ENCODE measurements around the gene ITGAL. TPM values are rescaled to one million over a fixed set of nuclear protein-coding genes. Genes with fewer than 3 reads are reported as not detected.
A peak's percentile ranks its signal among the peaks of the same experiment; 100 is the strongest.

Gene ITGAL
- total and polyA plus RNA-seq, 2 of the 8 experiments (the other 6 are each of a cell fraction or from before 2014, with no cell fraction given): not detected

DNA sequence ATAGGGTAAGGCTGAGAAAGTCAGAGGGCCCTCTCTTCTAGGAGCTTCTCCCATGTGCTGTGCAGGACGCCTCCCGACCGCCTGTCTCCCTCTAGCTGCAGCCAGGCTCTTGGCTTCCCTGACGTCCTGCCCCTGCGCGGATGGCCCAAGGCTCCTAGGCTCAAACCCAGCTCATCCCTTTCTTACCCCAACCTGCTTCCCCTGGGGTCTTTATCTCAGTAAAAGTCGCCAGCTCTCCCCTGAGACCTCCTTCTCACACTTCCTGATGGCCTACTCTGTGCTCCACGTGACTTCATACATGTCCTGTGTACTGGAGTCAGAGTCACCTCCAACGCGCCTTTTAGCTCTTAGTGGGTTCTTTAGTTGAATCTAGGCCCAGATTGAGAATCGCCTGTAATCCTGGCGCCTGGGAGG lies 63.2 kb downstream of the ITGAL start:
- Histone ChIP-seq H3K18ac (ENCODE audit: extremely low read depth, low read length) (peak overlapping the region; percentile 95), H4K20me1 (replicated peaks in 1 of 2; ENCODE audit: control insufficient read depth in 1 of 2, insufficient read depth in 2 of 2, low read length in 2 of 2) (peaks cover 0 to 1% of the 10 kb centered on the region in 2 experiments), H3K36me3 (ENCODE audit: control insufficient read depth in 2 of 4, insufficient read depth in 4 of 4, low read length in 3 of 4) (peaks cover 0 to 8% (median 0%) of the 10 kb centered on the region in 4 experiments; a peak in 2 of 8 replicates), H2AK5ac (ENCODE audit: low read depth, low read length) (no peak overlapping the region), H4K8ac (ENCODE audit: extremely low read depth, insufficient read depth, low read length) (no peak overlapping the region), H3K4ac (replicated peaks; ENCODE audit: insufficient read length, low read depth, low read length) (peak overlapping the region; percentile 5), H3K79me1 (ENCODE audit: low read depth, low read length) (no peaks in the 10 kb centered on the region; the same call in 1 of the 2 replicates), H2BK20ac (ENCODE audit: low read length) (peak overlapping the region; percentile 62), H3K27ac (ENCODE audit: low read depth, low read length) (peak overlapping the region; percentile 94), H3K4me1 (replicated peaks in 1 of 4; ENCODE audit: control insufficient read depth in 3 of 4, insufficient read depth in 4 of 4, low read length in 3 of 4) (peaks cover 0 to 8% (median 3%) of the 10 kb centered on the region in 4 experiments; a peak in 3 of 7 replicates), H3K56ac (replicated peaks; ENCODE audit: insufficient read length, low read depth, low read length) (no peak overlapping the region), H2BK12ac (ENCODE audit: low read depth, low read length) (peak overlapping the region; percentile 85; the same call in 1 of the 2 replicates), H3K4me2 (ENCODE audit: insufficient read depth in 1 of 2, low read depth in 2 of 2, low read length in 2 of 2) (peak overlapping the region; percentile 58 to 86), H2AFZ (ENCODE audit: low read length) (peak overlapping the region; percentile 25; the same call in 1 of the 2 replicates), H3K23me2 (ENCODE audit: low read depth, low read length) (peaks cover 7% of the 10 kb centered on the region), H2BK120ac (replicated peaks; ENCODE audit: low read depth, low read length) (peak overlapping the region; percentile 30), H2BK5ac (ENCODE audit: low read depth, low read length) (peak overlapping the region; percentile 94), H3K14ac (ENCODE audit: insufficient read length) (no peak overlapping the region), H3K4me3 (ENCODE audit: extremely low read depth in 1 of 4, insufficient read depth in 2 of 4, low read depth in 3 of 4, low read length in 4 of 4) (peak overlapping the region; percentile 61 to 85 (median 70); a peak in 7 of 8 replicates), H3K23ac (ENCODE audit: insufficient read length) (no peak overlapping the region), H3K9ac (replicated peaks in 1 of 4; ENCODE audit: extremely low read depth in 1 of 4, low read depth in 3 of 4, low read length in 3 of 4) (peak overlapping the region; percentile 35 to 94 (median 72); a peak in 6 of 7 replicates), H3K79me2 (ENCODE audit: control insufficient read depth in 1 of 2, insufficient read depth in 2 of 2, low read length in 2 of 2) (peaks cover 0 to 4% of the 10 kb centered on the region in 2 experiments; a peak in 1 of 4 replicates), H4K5ac (ENCODE audit: insufficient read length, low read depth, low read length) (peak overlapping the region; percentile 84), H2BK15ac (ENCODE audit: low read length) (peak overlapping the region; percentile 83; the same call in 1 of the 2 replicates), H3K27me3 (replicated peaks in 1 of 4; ENCODE audit: control insufficient read depth in 3 of 4, extremely low read depth in 1 of 4, insufficient read depth in 3 of 4, low read length in 3 of 4) (no peaks in the 10 kb centered on the region), H4K91ac (replicated peaks; ENCODE audit: insufficient read length, low read length) (peak overlapping the region; percentile 56), H3K9me3 (ENCODE audit: insufficient read depth in 2 of 2, low read depth in 1 of 2, low read length in 1 of 2) (no peaks in the 10 kb centered on the region)
- FAIRE-seq (no peak), DNase-seq (ENCODE audit: low read depth in 1 of 2, low spot score in 2 of 2) (peak; percentile 49 to 65)
- ChIA-PET POLR2A (ENCODE audit: partially characterized antibody) (interaction anchor here (0.8 to 5.3 kb wide), 25 partner anchors 8 to 181 kb away, joined by 3 to 121 read pairs (median 9); partner anchors contain the start of genes CD2BP2, DCTPP1, SEPHS2 and ZNF688), CTCF (ENCODE audit: partially characterized antibody) (interaction anchor here (0.7 to 4.4 kb wide), 28 partner anchors 11 to 1591 kb away, joined by 3 to 28 read pairs (median 5); partner anchors contain the start of genes DCTPP1 and ZNF764)
- WGBS, 2 experiments (ENCODE audit: extremely low coverage in 1 of 2, insufficient coverage in 1 of 2, insufficient read length in 1 of 2, insufficient replicate concordance in 2 of 2, low coverage in 1 of 2, low lambda C conversion rate in 2 of 2, missing lambda C conversion rate in 1 of 2): 23% methylated on average over 12 of the region's 12 CpGs; no CpG with 5 or more reads in 1 of the 2 experiments
- TF ChIP-seq, protein P1, sequence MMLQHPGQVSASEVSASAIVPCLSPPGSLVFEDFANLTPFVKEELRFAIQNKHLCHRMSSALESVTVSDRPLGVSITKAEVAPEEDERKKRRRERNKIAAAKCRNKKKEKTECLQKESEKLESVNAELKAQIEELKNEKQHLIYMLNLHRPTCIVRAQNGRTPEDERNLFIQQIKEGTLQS (IDR thresholded peaks at IDR 0.05; ENCODE audit: insufficient read depth, low read depth, low read length): no peak
- TF ChIP-seq, protein P2, sequence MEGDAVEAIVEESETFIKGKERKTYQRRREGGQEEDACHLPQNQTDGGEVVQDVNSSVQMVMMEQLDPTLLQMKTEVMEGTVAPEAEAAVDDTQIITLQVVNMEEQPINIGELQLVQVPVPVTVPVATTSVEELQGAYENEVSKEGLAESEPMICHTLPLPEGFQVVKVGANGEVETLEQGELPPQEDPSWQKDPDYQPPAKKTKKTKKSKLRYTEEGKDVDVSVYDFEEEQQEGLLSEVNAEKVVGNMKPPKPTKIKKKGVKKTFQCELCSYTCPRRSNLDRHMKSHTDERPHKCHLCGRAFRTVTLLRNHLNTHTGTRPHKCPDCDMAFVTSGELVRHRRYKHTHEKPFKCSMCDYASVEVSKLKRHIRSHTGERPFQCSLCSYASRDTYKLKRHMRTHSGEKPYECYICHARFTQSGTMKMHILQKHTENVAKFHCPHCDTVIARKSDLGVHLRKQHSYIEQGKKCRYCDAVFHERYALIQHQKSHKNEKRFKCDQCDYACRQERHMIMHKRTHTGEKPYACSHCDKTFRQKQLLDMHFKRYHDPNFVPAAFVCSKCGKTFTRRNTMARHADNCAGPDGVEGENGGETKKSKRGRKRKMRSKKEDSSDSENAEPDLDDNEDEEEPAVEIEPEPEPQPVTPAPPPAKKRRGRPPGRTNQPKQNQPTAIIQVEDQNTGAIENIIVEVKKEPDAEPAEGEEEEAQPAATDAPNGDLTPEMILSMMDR (IDR thresholded peaks at IDR 0.05; ENCODE audit: control extremely low read depth in 1 of 3, insufficient read depth in 1 of 3, low read depth in 1 of 3, low read length in 3 of 3): peak; percentile 48 to 76 (median 65)
- no peak for TF ChIP-seq SIRT6 (IDR thresholded peaks at IDR 0.05; ENCODE audit: low read length)
- no peak for TF ChIP-seq ZNF274 (IDR thresholded peaks at IDR 0.05; ENCODE audit: borderline replicate concordance, extremely low read depth, low read length)
- TF ChIP-seq TBP (IDR thresholded peaks at IDR 0.05; ENCODE audit: low read depth, low read length): no peak
- no peak for TF ChIP-seq HDAC2 (IDR thresholded peaks at IDR 0.05; ENCODE audit: borderline replicate concordance in 1 of 2, low read depth in 2 of 2, low read length in 2 of 2)
- TF ChIP-seq, protein P3, sequence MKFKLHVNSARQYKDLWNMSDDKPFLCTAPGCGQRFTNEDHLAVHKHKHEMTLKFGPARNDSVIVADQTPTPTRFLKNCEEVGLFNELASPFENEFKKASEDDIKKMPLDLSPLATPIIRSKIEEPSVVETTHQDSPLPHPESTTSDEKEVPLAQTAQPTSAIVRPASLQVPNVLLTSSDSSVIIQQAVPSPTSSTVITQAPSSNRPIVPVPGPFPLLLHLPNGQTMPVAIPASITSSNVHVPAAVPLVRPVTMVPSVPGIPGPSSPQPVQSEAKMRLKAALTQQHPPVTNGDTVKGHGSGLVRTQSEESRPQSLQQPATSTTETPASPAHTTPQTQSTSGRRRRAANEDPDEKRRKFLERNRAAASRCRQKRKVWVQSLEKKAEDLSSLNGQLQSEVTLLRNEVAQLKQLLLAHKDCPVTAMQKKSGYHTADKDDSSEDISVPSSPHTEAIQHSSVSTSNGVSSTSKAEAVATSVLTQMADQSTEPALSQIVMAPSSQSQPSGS (IDR thresholded peaks at IDR 0.05; ENCODE audit: low read length): no peak
